NCI-H774 (cell line): ENCODE measurements around the gene P2RX4.
"Not testable (repeated sequence)": the region's sequence is repeated elsewhere in the genome, so short reads cannot be mapped to it uniquely, and the experiment has no call there.

Experiments used
- DNase-seq: peaks from one replicate; lab custom pipeline; 2025; lab: John Stamatoyannopoulos, UW

The P2RX4 gene, protein sequence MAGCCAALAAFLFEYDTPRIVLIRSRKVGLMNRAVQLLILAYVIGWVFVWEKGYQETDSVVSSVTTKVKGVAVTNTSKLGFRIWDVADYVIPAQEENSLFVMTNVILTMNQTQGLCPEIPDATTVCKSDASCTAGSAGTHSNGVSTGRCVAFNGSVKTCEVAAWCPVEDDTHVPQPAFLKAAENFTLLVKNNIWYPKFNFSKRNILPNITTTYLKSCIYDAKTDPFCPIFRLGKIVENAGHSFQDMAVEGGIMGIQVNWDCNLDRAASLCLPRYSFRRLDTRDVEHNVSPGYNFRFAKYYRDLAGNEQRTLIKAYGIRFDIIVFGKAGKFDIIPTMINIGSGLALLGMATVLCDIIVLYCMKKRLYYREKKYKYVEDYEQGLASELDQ

GRCh38 chr12:121209624-121210572 lies at the start of gene P2RX4:
P2RX4 (plus strand) TSS chr12:121210129; CDS start chr12:121210165, 36 bp downstream.
- peak; percentile 89 for DNase-seq

- no peak for DNase-seq
Observed at GRCh38 chr12:121162384-121162783, 47.5 kb upstream of the P2RX4 start.

DNA sequence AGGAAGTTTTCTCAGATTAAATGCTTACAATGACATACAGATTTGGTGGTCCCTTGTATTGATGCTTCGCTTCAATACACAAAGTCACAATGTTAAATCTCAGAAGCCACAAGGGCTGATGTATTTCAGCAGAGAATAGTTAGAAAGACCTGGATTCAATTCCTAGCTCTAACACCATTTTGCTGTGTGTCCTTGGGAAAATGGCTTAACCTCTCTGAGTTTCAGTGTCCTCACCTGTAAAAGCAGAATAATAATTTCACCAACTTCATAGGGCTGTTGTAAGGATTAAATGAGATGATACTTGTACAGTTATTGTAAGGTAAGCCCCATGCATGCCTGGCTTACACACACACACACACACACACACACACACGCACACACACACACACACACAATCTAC lies 46.9 kb upstream of the P2RX4 start:
- DNase-seq = no peak

DNA sequence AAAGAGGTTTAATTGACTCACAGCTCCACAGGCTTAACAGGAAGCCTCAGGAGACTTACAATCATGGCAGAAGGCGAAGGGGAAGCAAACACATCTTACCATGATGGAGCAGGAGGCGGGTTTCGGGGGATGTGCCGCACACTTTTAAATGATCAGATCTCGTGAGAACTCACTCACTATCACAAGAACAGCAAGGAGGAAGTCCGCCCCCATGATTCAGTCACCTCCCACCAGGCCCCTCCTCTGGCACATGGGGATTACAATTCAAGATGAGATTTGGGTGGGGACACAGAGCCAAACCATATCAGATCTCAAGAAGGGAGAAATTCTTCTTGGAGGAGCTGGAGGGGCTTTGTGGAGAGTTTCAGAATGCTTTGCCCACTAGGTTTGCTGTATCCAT lies 45.1 kb upstream of the P2RX4 start:
- not testable (repeated sequence) for DNase-seq

- DNase-seq = no peak
Observed at GRCh38 chr12:121165316-121165715, 44.6 kb upstream of the P2RX4 start.

DNA sequence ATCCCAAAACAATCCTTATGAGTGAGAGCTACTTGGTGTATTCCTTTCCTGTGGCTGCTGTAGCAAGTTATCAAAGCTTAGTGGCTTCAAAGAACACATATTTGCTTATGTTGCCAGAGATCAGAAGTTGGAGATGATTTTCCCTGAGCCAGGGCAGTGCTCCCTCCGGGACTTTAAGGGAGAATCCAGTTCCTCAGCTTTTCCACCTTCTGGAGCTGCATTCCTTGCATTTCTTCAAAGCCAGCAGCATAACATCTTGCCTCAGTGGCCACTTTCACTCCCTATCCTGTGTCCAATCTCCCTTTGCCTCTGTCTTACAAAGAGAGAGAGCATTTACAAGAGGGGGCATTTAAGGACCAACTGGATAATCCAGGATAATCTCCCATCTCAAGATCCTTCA lies 43.6 kb upstream of the P2RX4 start:
- DNase-seq = no peak

DNA sequence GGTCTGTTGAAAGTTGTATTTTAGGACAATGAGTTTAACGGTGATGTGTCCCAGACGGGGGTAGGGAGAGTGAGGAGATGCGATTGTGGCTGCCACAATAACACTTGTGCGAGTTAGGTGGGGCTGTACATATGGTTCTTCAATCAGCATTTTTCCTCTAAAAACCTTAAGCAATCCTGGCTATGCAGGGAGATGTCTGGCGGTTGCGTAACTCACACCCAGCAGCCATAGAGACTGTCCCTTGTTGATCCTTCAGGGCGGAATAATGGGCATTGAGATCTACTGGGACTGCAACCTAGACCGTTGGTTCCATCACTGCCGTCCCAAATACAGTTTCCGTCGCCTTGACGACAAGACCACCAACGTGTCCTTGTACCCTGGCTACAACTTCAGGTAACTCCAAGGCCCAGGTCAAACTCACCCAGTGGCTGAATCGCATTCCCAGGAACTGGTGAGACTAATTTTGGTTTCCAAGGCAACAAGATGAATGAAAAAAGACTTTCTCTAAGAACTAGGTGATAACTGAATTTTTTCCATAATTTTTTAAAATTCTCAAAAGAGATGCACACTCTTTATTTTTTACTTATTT lies 42.6 kb upstream of the P2RX4 start:
- DNase-seq = no peak

- DNase-seq = no peak
Observed at GRCh38 chr12:121167951-121168350, 42.0 kb upstream of the P2RX4 start.

GRCh38 chr12:121170151-121170550 lies 39.8 kb upstream of the P2RX4 start:
- DNase-seq = no peak

- DNase-seq = no peak
Observed at GRCh38 chr12:121170611-121171260, 39.2 kb upstream of the P2RX4 start.

DNA sequence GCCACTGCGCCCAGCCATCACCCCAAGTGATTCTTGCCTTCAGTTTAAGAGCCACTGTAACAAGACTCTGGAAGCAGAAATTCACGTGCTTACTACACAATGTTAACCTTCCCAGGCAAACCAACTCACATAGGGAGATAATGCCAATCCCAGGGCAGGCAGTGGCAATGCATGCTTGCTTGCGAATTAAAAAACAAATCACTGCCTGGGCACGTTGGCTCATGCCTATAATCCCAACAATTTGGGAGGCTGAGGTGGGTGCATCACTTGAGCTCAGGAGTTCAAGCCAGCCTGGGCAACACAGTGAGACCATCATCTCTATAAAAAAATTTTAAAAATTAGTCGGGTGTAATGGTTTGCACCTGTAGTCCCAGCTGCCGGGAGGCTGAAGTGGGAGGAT lies 37.8 kb upstream of the P2RX4 start:
- no peak for DNase-seq

GRCh38 chr12:121175383-121176119 lies 34.4 kb upstream of the P2RX4 start:
- no peak for DNase-seq

DNA sequence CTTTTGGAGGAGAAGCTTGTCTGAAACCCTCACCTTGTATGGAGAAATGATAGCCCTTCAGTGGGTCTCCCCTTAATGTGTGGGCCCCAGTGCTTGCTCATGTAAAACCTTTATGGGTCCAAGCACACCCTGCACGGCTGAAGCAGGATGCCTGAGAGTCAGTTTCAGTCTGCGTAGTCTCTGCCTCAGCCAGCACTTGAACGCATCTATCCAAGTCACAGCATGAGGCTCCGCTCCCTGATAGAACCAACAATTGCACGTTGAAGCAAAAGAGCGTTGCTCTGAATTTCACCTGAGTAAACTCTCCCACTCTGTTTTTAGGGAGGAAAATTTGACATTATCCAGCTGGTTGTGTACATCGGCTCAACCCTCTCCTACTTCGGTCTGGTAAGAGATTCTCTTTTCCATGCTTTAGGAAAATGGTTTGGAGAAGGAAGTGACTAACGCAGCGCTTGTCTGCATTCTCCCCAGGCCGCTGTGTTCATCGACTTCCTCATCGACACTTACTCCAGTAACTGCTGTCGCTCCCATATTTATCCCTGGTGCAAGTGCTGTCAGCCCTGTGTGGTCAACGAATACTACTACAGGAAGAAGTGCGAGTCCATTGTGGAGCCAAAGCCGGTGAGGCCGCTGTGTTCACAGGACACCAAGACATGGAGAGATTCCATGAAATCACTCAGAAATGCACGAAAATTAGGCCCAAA lies 33.0 kb upstream of the P2RX4 start:
- DNase-seq = no peak

DNA sequence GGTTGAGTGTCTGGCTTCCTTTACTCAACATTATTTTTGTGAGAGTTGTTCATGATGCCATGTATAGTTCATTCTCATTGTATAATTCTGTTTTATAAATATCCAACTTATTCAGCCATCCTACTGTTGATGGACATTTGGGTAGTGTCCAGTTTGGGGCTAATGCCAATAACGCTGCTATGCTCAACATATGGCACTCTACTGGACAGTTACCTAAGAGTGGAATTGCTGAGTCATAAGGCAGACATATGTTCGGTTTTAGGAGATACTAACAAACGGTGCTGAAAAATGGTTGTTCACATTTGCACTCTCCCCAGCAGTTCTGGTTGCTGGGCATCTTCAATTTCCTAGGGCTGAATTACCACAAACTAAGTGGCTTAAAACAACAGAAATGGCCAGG lies 28.7 kb upstream of the P2RX4 start:
- no peak for DNase-seq

DNA sequence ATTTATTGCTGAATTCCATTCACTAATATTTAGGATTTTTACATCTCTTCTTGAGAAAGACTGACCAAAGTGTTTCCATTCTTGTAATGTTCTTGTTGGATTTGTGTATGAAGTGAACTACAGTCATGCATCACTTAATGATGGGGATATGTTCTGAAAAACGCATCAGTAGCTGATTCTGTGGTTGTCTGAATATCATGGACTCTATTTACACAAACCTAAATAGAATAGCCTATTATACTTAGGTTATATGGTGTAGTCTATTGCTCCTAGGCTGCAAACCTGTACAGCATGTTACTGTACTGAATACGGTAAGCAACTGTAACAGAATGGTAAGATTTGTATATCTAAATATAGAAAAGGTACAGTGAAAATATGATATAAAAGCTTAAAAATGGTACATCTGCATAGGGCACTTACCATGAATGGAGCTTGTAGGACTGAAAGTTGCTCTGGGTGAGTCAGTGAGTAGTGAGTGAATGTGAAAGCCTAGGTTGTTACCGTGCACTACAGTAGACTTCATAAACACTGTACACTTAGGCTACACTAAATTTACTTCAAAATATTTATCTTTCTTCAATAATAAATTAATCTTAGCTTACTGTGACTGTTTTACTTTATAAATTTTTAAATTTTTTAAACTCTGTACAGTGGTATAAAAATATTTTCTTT lies 27.6 kb upstream of the P2RX4 start:
- DNase-seq = no peak

GRCh38 chr12:121184425-121184824 lies 25.5 kb upstream of the P2RX4 start:
- DNase-seq = no peak

DNA sequence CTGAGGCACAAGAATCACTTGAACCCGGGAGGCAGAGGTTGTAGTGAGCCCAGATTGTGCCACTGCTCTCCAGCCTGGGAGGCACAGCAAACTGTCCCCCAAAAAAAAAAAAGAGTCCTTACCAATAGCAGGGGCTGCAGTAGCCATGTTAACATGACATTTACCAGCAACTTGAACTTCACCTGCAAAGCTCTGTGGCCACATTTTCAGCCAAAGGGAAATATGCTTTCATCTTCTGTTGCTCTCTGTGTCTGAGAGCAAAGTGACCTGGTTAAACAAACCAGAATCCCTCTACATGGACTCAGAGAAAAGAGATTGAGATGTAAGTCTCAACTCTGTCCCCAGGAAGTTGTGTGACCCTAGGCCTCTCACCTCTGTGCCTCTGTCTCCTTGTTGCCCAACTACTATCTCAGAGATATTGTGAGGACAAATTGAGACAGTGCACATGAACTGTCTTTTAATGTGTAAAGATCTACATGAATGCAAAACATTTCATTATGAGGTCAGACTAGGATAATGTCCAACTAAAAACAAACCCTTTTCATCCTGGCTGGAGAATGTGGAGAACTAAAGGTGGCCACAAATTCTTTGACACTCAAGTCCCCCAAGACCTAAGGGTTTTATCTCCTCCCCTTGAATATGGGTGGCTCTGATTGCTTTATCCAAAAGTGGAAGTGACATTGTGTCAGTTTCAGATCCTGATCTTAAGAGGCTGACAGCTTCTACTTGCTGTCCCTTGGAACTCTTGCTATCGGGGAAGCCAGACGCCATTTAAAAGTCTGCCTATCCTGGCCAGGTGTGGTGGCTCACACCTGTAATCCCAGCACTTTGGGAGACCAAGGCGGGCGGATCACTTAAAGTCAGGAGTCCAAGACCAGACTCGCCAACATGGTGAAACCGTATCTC lies 24.7 kb upstream of the P2RX4 start:
- DNase-seq = no peak

DNA sequence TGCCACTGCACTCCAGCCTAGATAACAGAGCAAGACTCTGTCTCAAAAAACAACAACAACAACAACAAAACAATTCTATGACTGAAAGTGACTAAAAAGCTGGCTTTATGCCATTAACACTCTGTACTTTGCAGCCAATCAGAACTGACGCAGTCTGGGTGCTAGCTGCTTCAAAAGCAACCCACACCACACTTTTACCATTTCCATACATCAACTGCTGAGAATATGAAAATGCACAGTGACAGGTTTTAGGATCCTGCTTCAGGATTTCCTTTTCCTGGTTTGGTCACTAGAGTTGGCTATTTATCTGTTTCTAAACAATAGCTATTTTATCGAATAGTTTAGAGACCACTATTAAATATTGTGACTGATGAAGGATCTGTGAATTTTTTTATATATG lies 23.1 kb upstream of the P2RX4 start:
- DNase-seq = no peak

DNA sequence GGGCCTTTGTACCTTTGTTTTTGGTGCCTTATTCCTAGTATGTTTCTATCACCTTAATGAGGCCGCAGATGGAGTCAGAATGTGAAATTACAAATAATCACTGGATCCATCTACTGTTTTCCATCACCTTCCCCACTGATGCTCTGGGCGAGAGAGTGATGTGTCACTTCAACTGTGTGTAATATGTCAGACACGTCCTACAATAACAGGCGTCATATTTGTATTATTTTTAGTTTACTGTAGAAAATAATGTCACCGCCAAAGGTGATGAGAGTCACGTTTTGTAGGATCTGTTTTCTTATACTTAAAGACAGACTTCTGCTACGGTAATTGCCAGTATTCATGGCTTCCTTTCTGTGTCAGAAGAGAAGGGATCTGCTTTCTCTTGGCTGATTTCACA lies 22.4 kb upstream of the P2RX4 start:
- no peak for DNase-seq
